DND-41 (cell line): ENCODE measurements around the gene PAM.
"Not testable (repeated sequence)": the region's sequence is repeated elsewhere in the genome, so short reads cannot be mapped to it uniquely, and the experiment has no call there.

ENCODE experiments used
- ATAC-seq: fragments of 200-7000 bp; cut with Tn5 transposase; 3 replicates; pipeline ENCODE4 v1.9.1; 2021; ENCODE audit warnings: low read depth; ENCODE audit not compliant: insufficient read depth
- DNase-seq: peaks from one replicate; pipeline ENCODE4 v3.0.0-alpha.2; 2020
- H2AFZ ChIP-seq: 2 replicates; pipeline ENCODE4 v1.6.0; 2012; ENCODE audit warnings: low read depth, low read length
- H3K27ac ChIP-seq: 2 replicates; pipeline ENCODE4 v1.5.1; 2012; ENCODE audit warnings: low read length, inconsistent platforms
- H3K27me3 ChIP-seq: fragments of 200-600 bp; sonication (generic); 2 replicates; pipeline ENCODE4 v1.6.0; 2012; ENCODE audit warnings: low read length, mild to moderate bottlenecking, inconsistent platforms; ENCODE audit not compliant: insufficient read depth, poor library complexity
- H3K36me3 ChIP-seq: 2 replicates; pipeline ENCODE4 v1.5.1; 2012; ENCODE audit warnings: low read length, inconsistent platforms; ENCODE audit not compliant: insufficient read depth
- H3K4me1 ChIP-seq: 2 replicates; pipeline ENCODE4 v1.5.1; 2012; ENCODE audit warnings: mild to moderate bottlenecking, low read length; ENCODE audit not compliant: insufficient read depth
- H3K4me2 ChIP-seq: 2 replicates; pipeline ENCODE4 v1.6.0; 2012; ENCODE audit warnings: mild to moderate bottlenecking, moderate library complexity, low read length, inconsistent platforms; ENCODE audit not compliant: insufficient read depth
- H3K4me3 ChIP-seq, 2 experiments: fragments of 200-600 bp in 1 of 2; shearing (Covaris generic) in 1 of 2; 2 replicates each; pipeline ENCODE4 v1.5.1; 2012 to 2016; ENCODE audit warnings: inconsistent platforms in 2 of 2, low read length in 2 of 2, mild to moderate bottlenecking in 2 of 2, low read depth in 1 of 2, moderate library complexity in 1 of 2
- H3K79me2 ChIP-seq: 2 replicates; pipeline ENCODE4 v1.6.0; 2012; ENCODE audit warnings: low read length, inconsistent platforms; ENCODE audit not compliant: insufficient read depth
- H3K9ac ChIP-seq: 2 replicates; pipeline ENCODE4 v1.6.0; 2012; ENCODE audit warnings: low read depth, mild to moderate bottlenecking, inconsistent platforms, low read length, moderate library complexity
- H3K9me3 ChIP-seq: 2 replicates; pipeline ENCODE4 v1.5.1; 2012; ENCODE audit warnings: low read length, moderate library complexity, mild to moderate bottlenecking, inconsistent platforms; ENCODE audit not compliant: insufficient read depth, severe bottlenecking
- H4K20me1 ChIP-seq: 2 replicates; pipeline ENCODE4 v1.6.0; 2012; ENCODE audit warnings: low read length; ENCODE audit not compliant: insufficient read depth
- CTCF ChIP-seq: IDR thresholded peaks from 2 replicates; pipeline ENCODE4 v1.5.1; 2012; ENCODE audit warnings: borderline replicate concordance, low read length, moderate library complexity, mild to moderate bottlenecking; ENCODE audit not compliant: poor library complexity, severe bottlenecking; ENCODE audit errors: extremely low read depth
- EZH2 ChIP-seq: IDR thresholded peaks from 3 replicates; pipeline ENCODE4 v1.6.1; 2012; ENCODE audit warnings: borderline replicate concordance, low read depth, mild to moderate bottlenecking, moderate library complexity, low read length, inconsistent platforms; ENCODE audit not compliant: severe bottlenecking

The PAM gene

GRCh38 chr5:103059525-103059924 is 304.4 kb downstream of the PAM start:
- no peak overlapping the region for H2AFZ ChIP-seq
- no peak overlapping the region for H3K27ac ChIP-seq
- H4K20me1 ChIP-seq, result no peaks in the 10 kb centered on the region
- H3K9me3 ChIP-seq, result no peaks in the 10 kb centered on the region
- H3K4me2 ChIP-seq, result no peak overlapping the region
- no peak overlapping the region for H3K4me3 ChIP-seq
- TF ChIP-seq CTCF (no peak), EZH2 (no peak)
- H3K27me3 ChIP-seq, result no peaks in the 10 kb centered on the region
- ATAC-seq, result no peak
- no peak overlapping the region for H3K9ac ChIP-seq
- H3K4me1 ChIP-seq, result no peaks in the 10 kb centered on the region
- no peak for DNase-seq
- H3K36me3 ChIP-seq, result no peaks in the 10 kb centered on the region
- no peaks in the 10 kb centered on the region for H3K79me2 ChIP-seq

GRCh38 chr5:103060424-103060954 is 305.4 kb downstream of the PAM start:
- DNase-seq, result no peak
- no peaks in the 10 kb centered on the region for H3K27me3 ChIP-seq
- H3K4me1 ChIP-seq, result no peaks in the 10 kb centered on the region
- H3K4me2 ChIP-seq, result no peak overlapping the region
- H3K79me2 ChIP-seq, result no peaks in the 10 kb centered on the region
- no peak for ATAC-seq
- H3K9ac ChIP-seq, result no peak overlapping the region
- H3K27ac ChIP-seq, result no peak overlapping the region
- H3K9me3 ChIP-seq, result no peaks in the 10 kb centered on the region
- no peak overlapping the region for H2AFZ ChIP-seq
- H4K20me1 ChIP-seq, result no peaks in the 10 kb centered on the region
- TF ChIP-seq CTCF (no peak), EZH2 (no peak)
- no peak overlapping the region for H3K4me3 ChIP-seq
- H3K36me3 ChIP-seq, result no peaks in the 10 kb centered on the region

GRCh38 chr5:103066326-103066725 is 311.2 kb downstream of the PAM start:
- H3K79me2 ChIP-seq, result no peaks in the 10 kb centered on the region
- no peak for TF ChIP-seq EZH2
- no peak for TF ChIP-seq CTCF
- ATAC-seq (no peak), DNase-seq (no peak)
- no peaks in the 10 kb centered on the region for H3K9me3 ChIP-seq
- no peak overlapping the region for H3K27ac ChIP-seq
- no peak overlapping the region for H3K9ac ChIP-seq
- H3K4me1 ChIP-seq, result no peaks in the 10 kb centered on the region
- H3K36me3 ChIP-seq, result no peaks in the 10 kb centered on the region
- no peak overlapping the region for H3K4me2 ChIP-seq
- no peak overlapping the region for H2AFZ ChIP-seq
- no peaks in the 10 kb centered on the region for H3K27me3 ChIP-seq
- H3K4me3 ChIP-seq, result no peak overlapping the region
- no peaks in the 10 kb centered on the region for H4K20me1 ChIP-seq

GRCh38 chr5:103073500-103073899 is 318.4 kb downstream of the PAM start:
- H4K20me1 ChIP-seq, H2AFZ ChIP-seq, H3K27ac ChIP-seq, H3K4me3 ChIP-seq, H3K36me3 ChIP-seq, ATAC-seq, H3K79me2 ChIP-seq, H3K9ac ChIP-seq, DNase-seq, H3K27me3 ChIP-seq, H3K4me1 ChIP-seq, H3K4me2 ChIP-seq: not testable (repeated sequence)
- H3K9me3 ChIP-seq, result peaks cover 17% of the 10 kb centered on the region
